RWPE1 (cell line): ENCODE data around the gene MTARC2.

ENCODE experiments used
- CTCF ChIA-PET: fragments of 350-600 bp; sonication (Branson Sonifier 250); formaldehyde crosslinking; extraction: SDS; loops from one replicate; lab custom pipeline; 2021; lab: Yijun Ruan, JAX
- POLR2A ChIA-PET: fragments of 400-600 bp; formaldehyde crosslinking; extraction: SDS; loops from one replicate; lab custom pipeline; 2020; ENCODE audit warnings: antibody characterized with exemption; ENCODE audit not compliant: low non-redundant PET; lab: Yijun Ruan, JAX
- DNase-seq: peaks from one replicate; pipeline ENCODE4 v3.0.0; 2012; ENCODE audit warnings: low spot score
- H3K27ac ChIP-seq: fragments of 450-650 bp; 2 replicates; pipeline ENCODE4 v1.5.1; 2017
- TF ChIP-seq, protein P1 (sequence below): fragments of 450-650 bp; conservative IDR thresholded peaks from 2 replicates; pipeline ENCODE4 v1.5.1; 2017; ENCODE audit warnings: low read depth, mild to moderate bottlenecking

MTARC2 gene

DNA sequence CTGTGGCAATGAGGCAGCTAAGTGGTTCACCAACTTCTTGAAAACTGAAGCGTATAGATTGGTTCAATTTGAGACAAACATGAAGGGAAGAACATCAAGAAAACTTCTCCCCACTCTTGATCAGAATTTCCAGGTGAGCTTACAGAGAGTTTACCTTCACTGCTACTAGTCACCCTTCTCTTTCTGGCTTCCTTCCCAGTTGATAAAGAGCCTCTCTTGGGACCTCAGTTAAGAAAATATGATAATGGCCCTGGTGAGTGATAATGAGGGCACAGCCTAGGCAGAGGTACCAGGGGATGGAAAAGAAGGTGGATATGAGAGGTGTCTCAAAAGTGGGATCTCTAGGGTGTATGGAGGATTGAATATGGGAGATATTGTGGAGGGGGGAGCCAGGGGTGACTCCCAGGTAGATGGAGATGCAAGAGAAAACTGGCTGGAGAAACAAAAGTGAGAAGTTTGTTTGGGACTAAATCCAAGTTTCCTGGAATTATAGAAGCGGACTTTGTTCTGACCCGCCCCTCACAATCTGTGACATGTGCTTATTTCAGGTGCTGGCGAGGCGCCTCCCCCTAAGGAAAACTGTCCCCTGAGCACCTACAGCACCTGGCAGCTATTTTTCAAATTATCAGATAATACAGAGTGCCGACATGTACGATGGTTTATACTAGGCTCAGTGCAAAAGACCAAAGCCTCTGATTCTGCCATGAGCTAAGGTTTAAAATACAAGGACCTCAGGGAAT, 13.7 kb downstream of the MTARC2 start:
- POLR2A ChIA-PET, result no interaction called here

DNA sequence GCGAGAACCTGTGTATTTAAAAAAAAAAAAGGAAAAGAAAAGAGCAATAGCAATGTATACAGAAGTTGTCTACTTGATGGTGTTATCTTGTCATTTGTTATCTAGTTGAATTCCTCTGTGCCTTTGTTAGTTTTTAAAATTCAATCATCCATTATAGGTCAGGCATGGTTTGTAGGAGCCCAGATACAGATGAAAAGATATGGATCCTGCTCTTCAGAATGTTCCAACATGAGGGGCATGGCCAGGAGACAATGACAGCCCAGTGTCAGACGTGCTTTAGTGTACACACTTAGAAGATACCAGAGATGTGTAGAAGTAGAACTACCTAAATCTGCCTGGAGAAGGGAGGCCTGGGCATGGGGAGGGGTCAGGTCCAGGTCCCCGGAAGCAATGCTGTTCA, 16.6 kb downstream of the MTARC2 start:
- TF ChIP-seq, protein P1, sequence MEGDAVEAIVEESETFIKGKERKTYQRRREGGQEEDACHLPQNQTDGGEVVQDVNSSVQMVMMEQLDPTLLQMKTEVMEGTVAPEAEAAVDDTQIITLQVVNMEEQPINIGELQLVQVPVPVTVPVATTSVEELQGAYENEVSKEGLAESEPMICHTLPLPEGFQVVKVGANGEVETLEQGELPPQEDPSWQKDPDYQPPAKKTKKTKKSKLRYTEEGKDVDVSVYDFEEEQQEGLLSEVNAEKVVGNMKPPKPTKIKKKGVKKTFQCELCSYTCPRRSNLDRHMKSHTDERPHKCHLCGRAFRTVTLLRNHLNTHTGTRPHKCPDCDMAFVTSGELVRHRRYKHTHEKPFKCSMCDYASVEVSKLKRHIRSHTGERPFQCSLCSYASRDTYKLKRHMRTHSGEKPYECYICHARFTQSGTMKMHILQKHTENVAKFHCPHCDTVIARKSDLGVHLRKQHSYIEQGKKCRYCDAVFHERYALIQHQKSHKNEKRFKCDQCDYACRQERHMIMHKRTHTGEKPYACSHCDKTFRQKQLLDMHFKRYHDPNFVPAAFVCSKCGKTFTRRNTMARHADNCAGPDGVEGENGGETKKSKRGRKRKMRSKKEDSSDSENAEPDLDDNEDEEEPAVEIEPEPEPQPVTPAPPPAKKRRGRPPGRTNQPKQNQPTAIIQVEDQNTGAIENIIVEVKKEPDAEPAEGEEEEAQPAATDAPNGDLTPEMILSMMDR, result no peak
- ChIA-PET CTCF (no interaction called here), POLR2A (no interaction called here)
- DNase-seq, result no peak
- no peak overlapping the region for H3K27ac ChIP-seq

More for the DNA sequence above, 13.7 kb downstream of the MTARC2 start:
- CTCF ChIA-PET, result interaction anchor here (0.6 to 1.3 kb wide), 3 partner anchors 15 to 694 kb away, joined by 3 to 5 read pairs (median 3); no protein-coding TSS in a partner anchor
- TF ChIP-seq, protein P1, result no peak
- no peak for DNase-seq
- no peak overlapping the region for H3K27ac ChIP-seq

DNA sequence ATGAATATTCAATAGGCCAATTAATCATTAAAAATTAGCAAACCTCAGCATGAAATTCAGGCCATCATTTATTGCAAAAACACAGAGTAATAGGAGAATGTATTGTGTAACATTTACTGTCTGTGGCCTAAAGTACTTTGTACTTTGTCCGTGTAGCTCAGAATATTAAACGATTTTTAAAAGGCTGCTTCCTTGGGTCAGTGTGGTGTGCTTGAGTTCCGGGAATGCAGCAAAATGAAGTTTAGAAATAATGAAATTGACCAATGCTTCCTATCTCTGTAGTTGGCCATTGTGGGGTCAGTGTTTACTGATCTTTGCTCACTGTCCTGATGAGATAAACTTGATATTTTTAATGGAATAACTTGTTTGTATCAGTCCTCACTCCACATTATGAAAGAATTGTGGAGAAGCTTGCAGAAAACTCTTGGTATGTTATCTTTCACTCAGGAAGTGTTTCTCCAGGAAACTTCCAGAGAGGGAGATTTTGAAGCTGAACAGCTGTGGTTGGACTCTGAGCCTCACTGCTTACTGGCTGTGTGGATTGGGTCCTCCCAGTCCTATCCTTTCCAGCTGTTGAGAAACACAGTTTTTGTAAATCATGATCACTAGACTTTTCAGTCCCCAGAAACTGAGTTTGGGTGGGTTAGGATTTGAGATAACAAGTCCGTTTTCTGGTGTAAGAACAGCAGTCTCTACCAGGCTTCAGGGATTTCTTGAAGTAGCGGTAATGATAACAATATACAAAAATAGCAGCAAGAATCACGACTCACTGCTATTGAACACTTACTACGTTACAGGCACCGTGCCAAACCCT, 19.4 kb downstream of the MTARC2 start:
- TF ChIP-seq, protein P1, result no peak
- H3K27ac ChIP-seq, result no peak overlapping the region
- POLR2A ChIA-PET, result no interaction called here
- CTCF ChIA-PET, result interaction anchor here (0.6 to 2.5 kb wide), 3 partner anchors 9 to 61 kb away, joined by 3 to 9 read pairs (median 3); no protein-coding TSS in a partner anchor
- DNase-seq, result no peak

DNA sequence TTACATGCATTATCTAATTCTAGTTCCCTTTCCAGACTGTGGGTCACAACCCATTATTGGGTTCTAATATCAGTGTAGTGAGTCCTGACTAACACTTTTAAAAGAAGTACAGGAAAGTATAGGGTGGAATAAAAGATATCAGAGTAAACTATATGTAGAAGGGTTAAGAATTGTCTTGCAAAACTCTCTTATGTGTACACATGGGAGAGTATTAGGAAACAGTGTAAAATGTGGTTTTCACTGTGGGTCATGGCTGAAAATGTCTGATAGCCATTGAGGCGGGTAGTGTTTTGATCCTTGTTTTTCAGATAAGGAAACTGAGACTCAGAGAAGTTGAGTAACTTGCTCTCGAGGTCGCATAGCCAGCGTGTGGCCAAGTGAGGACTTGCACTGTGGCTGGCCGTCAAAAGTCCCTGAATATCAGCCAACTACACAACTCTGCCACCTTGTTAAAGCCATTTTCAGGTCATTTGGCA, 20.0 kb downstream of the MTARC2 start:
- TF ChIP-seq, protein P1, result no peak
- no peak overlapping the region for H3K27ac ChIP-seq
- DNase-seq, result no peak
- CTCF ChIA-PET, result interaction anchor here (2.5 kb wide), 1 partner anchor 8 kb away, joined by 9 read pairs; no protein-coding TSS in a partner anchor
- POLR2A ChIA-PET, result no interaction called here

DNA sequence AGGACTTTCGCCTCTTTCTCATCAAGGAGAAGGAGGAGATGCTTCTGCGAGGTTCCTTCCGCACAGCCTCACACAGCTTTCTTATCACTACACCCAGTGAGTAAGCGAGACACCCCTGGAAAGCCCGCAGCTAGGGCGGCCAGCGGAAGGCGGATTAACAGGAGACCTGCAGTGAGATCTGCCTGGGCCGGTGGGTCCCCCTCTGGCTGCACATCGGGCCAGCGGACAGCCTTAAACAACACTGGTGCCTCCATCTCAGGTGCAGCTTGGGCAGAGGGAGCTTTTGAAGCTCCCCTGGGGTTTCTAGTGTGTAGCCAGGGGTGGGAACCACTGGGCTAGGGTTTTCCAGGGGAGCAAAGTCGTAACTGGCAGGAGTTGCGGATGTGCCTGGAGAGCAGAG, 21.1 kb downstream of the MTARC2 start:
- ChIA-PET CTCF (interaction anchor here (2.5 to 2.7 kb wide), 2 partner anchors 7 to 488 kb away, joined by 9 to 14 read pairs; no protein-coding TSS in a partner anchor), POLR2A (no interaction called here)
- TF ChIP-seq, protein P1, result no peak
- DNase-seq, result no peak
- H3K27ac ChIP-seq, result no peak overlapping the region
